ENCODE results near the gene MYLK. TPM values are rescaled to one million over a fixed set of nuclear protein-coding genes. Genes with fewer than 3 reads are reported as not detected.

MYLK gene
- total RNA-seq, 4 donors from 2014 or later = 32.0 to 81.2 (median 61.5) TPM

GRCh38 chr3:123641505-123641904, 242.6 kb downstream of the MYLK start:
- H3K36me3 ChIP-seq = peaks cover 0 to 9% (median 0%) of the 10 kb centered on the region in 3 donors
- H3K27me3 ChIP-seq = no peaks in the 10 kb centered on the region
- no peak overlapping the region for H3K27ac ChIP-seq
- WGBS, 2 donors = 64 to 70% methylated on average over 4 of the region's 4 CpGs
- H3K4me1 ChIP-seq = peaks cover 0 to 21% (median 0%) of the 10 kb centered on the region in 4 donors
- no peaks in the 10 kb centered on the region for H3K9me3 ChIP-seq
- no peak overlapping the region for H3K4me3 ChIP-seq
- no peak for TF ChIP-seq POLR2A (IDR thresholded peaks at IDR 0.05)
- no peak for TF ChIP-seq EP300 (IDR thresholded peaks at IDR 0.05)
- TF ChIP-seq CTCF (IDR thresholded peaks at IDR 0.05) = no peak
- no peak for DNase-seq (ENCODE audit: low spot score in 2 of 2)

- Histone ChIP-seq H3K4me1 (peaks cover 0 to 25% (median 0%) of the 10 kb centered on the region in 4 donors), H3K36me3 (peaks cover 0 to 9% (median 0%) of the 10 kb centered on the region in 3 donors)
- DNase-seq (ENCODE audit: low spot score in 2 of 2) = no peak
Measured at GRCh38 chr3:123640740-123641462, 243.2 kb downstream of the MYLK start.

GRCh38 chr3:123640311-123640710, 243.8 kb downstream of the MYLK start:
- peaks cover 0 to 9% (median 0%) of the 10 kb centered on the region in 3 donors for H3K36me3 ChIP-seq
- whole genome bisulfite sequencing, 2 donors = 93 to 96% methylated on average over 15 of the region's 15 CpGs
- no peak overlapping the region for H3K27ac ChIP-seq
- H3K27me3 ChIP-seq = no peaks in the 10 kb centered on the region
- H3K4me3 ChIP-seq = no peak overlapping the region
- peaks cover 0 to 25% (median under 1%) of the 10 kb centered on the region in 4 donors for H3K4me1 ChIP-seq
- no peaks in the 10 kb centered on the region for H3K9me3 ChIP-seq
- TF ChIP-seq CTCF (IDR thresholded peaks at IDR 0.05) (no peak), POLR2A (IDR thresholded peaks at IDR 0.05) (no peak), EP300 (IDR thresholded peaks at IDR 0.05) (no peak)
- DNase-seq (ENCODE audit: low spot score in 2 of 2) = no peak

More at GRCh38 chr3:123640740-123641462, 243.2 kb downstream of the MYLK start:
- no peak overlapping the region for H3K27ac ChIP-seq
- no peaks in the 10 kb centered on the region for H3K27me3 ChIP-seq
- H3K9me3 ChIP-seq = no peaks in the 10 kb centered on the region
- no peak overlapping the region for H3K4me3 ChIP-seq
- WGBS, 2 donors = 56 to 63% methylated on average over 4 of the region's 4 CpGs
- no peak for TF ChIP-seq EP300 (IDR thresholded peaks at IDR 0.05)
- no peak for TF ChIP-seq POLR2A (IDR thresholded peaks at IDR 0.05)
- no peak for TF ChIP-seq CTCF (IDR thresholded peaks at IDR 0.05)

GRCh38 chr3:123638936-123639689, 245.0 kb downstream of the MYLK start:
- 67 to 75% methylated on average over 14 of the region's 14 CpGs for WGBS, 2 donors
- TF ChIP-seq CTCF (IDR thresholded peaks at IDR 0.05) (no peak), POLR2A (IDR thresholded peaks at IDR 0.05) (no peak), EP300 (IDR thresholded peaks at IDR 0.05) (no peak)
- H3K36me3 ChIP-seq = peaks cover 0 to 12% (median 0%) of the 10 kb centered on the region in 3 donors
- H3K4me3 ChIP-seq = no peak overlapping the region
- H3K4me1 ChIP-seq = peaks cover 0 to 32% (median 2%) of the 10 kb centered on the region in 4 donors
- no peaks in the 10 kb centered on the region for H3K27me3 ChIP-seq
- no peaks in the 10 kb centered on the region for H3K9me3 ChIP-seq
- DNase-seq (ENCODE audit: low spot score in 2 of 2) = no peak
- no peak overlapping the region for H3K27ac ChIP-seq

- Histone ChIP-seq H3K9me3 (no peaks in the 10 kb centered on the region), H3K36me3 (peaks cover 0 to 12% (median 0%) of the 10 kb centered on the region in 3 donors), H3K4me3 (no peak overlapping the region), H3K27ac (no peak overlapping the region), H3K4me1 (peaks cover 0 to 45% (median 2%) of the 10 kb centered on the region in 4 donors), H3K27me3 (no peaks in the 10 kb centered on the region)
- DNase-seq (ENCODE audit: low spot score in 2 of 2) = no peak
- no peak for TF ChIP-seq EP300 (IDR thresholded peaks at IDR 0.05)
- 97 to 100% methylated on average over 4 to 5 of the region's 5 CpGs for WGBS, 2 donors
Measured at GRCh38 chr3:123637841-123638240, 246.3 kb downstream of the MYLK start.

All from tibial nerve (tissue), 4 donors.